ENCODE data around the gene FUT7.

DNA sequence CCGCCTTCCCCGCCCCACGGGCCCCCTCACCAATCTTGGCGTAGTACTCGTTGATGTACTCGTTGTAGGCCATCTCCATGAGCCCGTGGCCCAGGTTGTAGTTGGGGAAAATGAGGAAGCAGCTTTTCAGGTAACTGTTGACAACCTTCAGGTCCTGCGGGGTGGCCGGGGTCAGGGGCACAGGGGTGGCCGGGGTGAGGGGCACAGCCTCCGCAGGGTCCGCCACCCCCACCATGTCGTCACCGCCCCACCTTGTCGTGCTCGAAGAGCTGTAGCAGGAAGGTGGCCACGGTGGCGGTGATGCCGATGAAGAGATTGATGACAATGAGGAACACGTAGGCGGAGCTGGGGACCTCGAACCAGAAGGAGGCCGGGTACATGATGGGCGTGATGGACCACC is 20.7 kb downstream of the FUT7 start:
- TF ChIP-seq, protein P1, sequence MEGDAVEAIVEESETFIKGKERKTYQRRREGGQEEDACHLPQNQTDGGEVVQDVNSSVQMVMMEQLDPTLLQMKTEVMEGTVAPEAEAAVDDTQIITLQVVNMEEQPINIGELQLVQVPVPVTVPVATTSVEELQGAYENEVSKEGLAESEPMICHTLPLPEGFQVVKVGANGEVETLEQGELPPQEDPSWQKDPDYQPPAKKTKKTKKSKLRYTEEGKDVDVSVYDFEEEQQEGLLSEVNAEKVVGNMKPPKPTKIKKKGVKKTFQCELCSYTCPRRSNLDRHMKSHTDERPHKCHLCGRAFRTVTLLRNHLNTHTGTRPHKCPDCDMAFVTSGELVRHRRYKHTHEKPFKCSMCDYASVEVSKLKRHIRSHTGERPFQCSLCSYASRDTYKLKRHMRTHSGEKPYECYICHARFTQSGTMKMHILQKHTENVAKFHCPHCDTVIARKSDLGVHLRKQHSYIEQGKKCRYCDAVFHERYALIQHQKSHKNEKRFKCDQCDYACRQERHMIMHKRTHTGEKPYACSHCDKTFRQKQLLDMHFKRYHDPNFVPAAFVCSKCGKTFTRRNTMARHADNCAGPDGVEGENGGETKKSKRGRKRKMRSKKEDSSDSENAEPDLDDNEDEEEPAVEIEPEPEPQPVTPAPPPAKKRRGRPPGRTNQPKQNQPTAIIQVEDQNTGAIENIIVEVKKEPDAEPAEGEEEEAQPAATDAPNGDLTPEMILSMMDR (IDR thresholded peaks at IDR 0.05): no peak
- no peak for TF ChIP-seq POLR2A (IDR thresholded peaks at IDR 0.05)
